Midbrain (tissue), 1 donor: Measurements from ENCODE around the gene LENG8.
"Not testable (repeated sequence)": the region's sequence is repeated elsewhere in the genome, so short reads cannot be mapped to it uniquely, and the experiment has no call there.

Experiments
- DNase-seq: peaks from one replicate; lab custom pipeline; 2025; lab: John Stamatoyannopoulos, UW

The LENG8 gene

GRCh38 chr19:54461613-54462012 is 12.6 kb downstream of the LENG8 start:
- no peak for DNase-seq

GRCh38 chr19:54462047-54462654 is 13.2 kb downstream of the LENG8 start:
- no peak for DNase-seq

DNA sequence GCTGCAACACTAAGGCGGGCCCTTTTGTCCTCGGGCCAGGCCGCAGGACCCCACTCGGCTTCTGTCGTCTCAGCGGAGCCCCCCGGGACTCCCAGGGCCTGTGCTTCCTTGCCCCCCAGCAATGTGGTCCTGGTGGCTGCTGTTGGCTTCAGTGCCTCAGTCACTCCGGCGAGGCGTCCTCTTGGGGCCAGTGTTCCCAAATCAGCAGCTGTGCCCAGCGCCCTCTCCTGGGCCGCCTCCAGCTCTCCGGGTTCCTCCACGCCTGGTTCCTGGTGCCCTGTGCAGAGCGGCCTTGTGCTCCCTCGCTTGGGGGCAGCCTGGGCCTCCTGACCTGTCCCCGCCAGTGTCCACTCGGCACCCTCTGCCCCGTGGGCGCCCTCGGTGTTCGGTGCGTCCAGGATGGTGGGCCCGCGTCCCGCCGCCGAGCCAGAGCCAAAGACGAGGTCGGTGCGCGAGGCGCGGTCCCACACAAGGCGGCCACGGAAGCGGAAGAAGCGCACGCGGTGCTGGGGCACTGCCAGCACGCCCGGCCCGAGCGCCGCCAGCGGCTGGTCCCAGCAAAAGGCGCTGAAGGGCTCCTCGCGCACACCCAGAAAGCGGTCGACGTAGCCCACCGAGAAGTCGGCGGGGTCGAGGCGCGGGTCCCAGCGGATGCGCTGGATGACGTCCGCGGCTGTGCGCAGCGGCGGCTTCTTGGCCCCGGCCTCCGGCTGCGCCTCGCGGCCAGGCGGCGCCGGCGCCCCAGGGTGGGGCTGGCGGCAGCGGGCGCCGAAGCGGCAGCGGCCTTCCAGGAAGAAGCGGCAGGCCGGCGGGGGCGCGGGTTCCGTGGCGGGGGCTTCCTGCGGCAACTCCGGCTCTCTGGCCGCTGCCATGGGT is 13.9 kb downstream of the LENG8 start:
- peak; percentile 65 for DNase-seq

- peak; percentile 87 for DNase-seq
These were observed 14.6 kb downstream of the LENG8 start, which contains the start of gene LENG9 for GRCh38 chr19:54463531-54464043. TSS of gene LENG9 (minus strand) at chr19:54463778. CDS start at chr19:54463526, 252 bp downstream.

DNA sequence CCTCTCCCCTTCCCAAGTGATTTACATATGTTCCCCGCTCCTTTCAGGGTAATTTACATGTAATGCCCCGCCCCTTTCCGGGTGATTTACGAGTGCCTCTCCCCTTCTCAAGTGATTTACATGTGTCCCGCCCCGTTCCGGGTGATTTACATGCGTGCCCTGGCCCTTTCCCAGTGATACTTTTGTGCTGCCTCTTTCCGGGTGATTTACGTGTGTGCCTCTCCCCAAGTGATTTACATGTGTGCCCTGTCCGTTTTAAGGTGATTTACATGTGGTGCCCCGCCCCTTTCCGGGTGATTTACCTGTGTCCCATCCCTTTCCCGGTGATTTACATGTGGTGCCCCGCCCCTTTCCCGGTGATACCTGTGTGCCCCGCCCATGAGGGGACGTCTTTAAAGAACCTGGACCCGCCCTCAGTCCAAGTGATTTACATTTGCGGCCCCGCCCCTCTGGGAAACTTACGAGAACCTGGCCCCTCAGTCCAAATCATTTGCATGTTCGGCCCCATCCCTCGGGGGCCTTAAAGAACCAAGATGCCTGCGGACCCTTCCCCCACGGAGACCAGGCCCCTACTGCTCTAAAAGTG is 15.1 kb downstream of the LENG8 start:
- peak; percentile 74 for DNase-seq

DNA sequence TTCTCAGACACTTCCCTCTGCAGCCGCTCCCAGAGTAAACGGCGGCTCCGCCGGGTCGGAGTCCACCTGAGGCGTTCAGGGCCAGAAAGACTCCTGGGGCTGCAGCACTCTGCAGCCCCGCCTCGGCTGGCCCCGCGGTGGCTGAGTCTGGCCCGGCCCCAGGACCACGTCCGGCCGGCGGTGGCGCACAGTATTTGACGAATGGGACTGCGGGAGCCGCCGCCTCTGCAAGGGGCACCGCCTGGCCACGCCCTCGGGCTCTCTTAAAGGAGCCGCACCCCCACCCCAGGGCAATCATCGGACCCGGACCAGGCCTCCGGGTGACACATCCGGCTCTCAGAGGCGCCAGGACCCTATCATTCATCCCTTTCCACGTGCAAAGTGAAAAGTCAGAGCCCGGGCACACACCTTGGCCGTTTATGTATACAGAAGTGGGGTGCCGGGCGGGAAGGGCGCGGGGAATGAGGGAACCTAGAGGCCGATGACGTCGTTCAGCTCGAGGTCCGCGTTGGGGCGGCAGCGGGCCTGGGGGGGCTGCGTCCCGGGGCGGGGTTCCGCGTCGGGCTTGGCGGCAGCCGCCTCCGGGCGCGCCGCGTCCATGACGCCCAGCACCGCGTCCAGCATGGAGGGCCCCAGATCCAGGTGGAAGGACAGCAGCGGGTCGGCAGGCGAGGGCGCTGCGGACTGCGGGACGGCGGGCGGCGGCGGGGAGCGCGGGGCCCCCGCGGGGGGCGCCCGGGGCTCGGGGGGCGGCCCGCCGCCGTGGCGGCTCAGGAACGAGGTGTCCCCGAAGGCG is 15.8 kb downstream of the LENG8 start:
- peak; percentile 76 for DNase-seq

DNA sequence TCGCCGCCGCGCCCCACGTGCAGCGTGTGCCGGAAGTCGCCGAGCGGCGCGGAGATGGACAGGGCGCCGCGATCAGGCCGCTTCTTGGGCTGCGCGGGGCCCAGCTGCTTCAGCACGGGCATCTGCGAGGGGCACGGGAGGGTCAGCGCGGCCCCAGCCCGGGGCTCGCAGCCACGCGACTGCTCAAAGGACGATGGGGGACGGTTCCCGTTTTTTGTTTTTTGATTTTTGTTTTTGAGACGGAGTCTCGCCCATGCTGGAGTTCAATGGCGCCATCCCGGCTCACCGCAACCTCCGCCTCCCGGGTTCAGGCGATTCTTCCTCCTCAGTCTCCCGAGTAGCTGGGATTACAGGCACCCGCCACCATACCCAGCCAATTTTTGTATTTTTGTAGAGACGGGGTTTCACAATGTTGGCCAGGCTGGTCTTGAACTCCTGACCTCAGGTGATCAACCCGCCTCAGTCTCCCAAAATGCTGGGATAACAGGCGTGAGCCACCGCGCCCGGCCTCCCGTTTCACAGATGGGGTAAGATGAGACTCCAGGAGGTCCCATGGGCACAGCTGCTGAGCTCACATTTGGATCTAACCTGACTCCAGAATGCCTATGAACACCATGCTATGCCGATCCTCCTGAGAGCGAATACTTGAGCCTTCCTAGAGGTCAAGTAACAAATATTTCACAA is 16.6 kb downstream of the LENG8 start:
- no peak for DNase-seq

DNA sequence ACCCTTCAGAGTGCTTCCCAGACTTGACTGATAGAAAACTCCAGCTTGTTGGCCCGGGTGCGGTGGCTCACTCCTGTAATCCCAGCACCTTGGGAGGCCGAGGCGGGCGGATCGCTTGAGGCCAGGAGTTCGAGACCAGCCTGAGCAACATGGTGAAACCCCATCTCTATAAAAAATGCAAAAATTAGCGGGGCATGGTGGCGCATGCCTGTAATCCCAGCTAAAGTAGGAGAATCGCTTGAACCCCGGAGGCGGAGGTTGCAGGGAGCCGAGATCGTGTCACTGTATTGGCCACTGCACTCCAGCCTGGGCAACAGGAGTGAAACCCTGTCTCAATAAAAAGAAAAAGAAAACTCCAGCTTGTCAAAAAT is 17.1 kb downstream of the LENG8 start:
- DNase-seq = not testable (repeated sequence)

- no peak for DNase-seq
These were observed 20.5 kb downstream of the LENG8 start for GRCh38 chr19:54469496-54469934.

GRCh38 chr19:54470276-54470887 is 21.4 kb downstream of the LENG8 start:
- no peak for DNase-seq

GRCh38 chr19:54470991-54471782 is 22.2 kb downstream of the LENG8 start:
- peak; percentile 20 for DNase-seq

GRCh38 chr19:54473071-54473891 is 24.3 kb downstream of the LENG8 start, which contains the start of gene CDC42EP5:
TSS of gene CDC42EP5 (minus strand) at chr19:54473296. CDS start at chr19:54465547, 7,749 bp downstream.
- DNase-seq = no peak

DNA sequence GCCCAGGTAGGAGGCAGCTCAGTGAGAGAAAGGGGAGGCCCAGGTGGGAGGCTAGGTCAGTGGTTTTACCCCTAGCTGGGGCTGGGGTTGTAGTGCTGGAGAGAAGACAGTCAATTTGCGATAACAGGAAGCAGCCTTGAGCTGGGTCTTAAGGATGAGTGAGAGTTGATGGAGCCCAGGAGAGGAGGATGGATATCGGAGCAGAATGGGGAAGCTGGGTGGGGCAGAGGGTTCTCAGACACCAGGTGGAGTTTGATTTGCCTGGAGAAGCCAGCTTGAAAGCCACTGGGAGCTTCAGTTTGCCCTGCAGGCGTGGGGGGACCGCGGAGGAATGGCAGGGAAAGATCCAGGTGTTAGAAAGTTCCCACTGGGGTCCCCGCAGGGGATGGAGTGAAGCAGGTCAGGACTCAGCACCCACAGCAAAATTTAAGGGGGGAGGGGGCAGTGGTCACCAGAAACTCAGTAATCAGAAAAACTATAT is 24.9 kb downstream of the LENG8 start:
- no peak for DNase-seq

DNA sequence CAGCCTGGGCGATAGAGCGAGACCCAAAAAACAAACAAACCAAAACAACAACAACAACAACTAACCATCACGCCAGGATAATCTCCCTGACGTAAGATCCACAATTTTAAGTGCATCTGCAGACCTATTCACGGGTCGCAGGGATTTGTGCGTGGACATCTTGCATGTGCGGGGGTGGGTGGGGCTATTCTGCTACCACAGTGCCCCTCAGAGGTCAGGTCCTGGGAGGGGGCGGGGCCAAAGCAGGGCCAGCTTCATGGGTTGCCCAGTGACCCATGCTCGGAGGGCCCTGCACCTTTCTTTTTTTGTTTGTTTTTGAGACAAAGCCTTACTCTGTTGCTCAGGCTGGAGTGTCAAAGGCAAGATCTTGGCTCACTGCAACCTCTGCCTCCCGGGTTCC is 26.7 kb downstream of the LENG8 start:
- DNase-seq = no peak

DNA sequence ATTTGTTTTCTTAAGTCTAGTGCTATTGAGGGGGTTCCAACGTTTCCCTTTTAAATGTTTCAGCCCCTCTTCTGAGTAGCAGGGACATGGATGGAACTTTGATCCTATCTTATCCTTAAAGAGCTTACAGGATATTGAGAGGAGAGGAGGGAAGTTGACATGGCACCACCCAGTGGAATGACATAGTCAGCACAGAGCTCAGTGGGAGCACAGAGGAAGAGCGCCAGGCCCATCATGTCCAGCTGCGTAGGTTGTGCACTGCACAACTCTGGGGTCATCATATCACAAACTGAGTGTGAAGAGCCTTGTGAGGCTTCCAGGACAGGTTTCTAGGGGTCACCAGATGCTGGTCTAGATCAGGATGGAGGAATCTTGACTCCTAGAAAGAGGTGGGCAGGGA is 28.7 kb downstream of the LENG8 start:
- no peak for DNase-seq

GRCh38 chr19:54478677-54479266 is 29.8 kb downstream of the LENG8 start:
- DNase-seq = no peak

DNA sequence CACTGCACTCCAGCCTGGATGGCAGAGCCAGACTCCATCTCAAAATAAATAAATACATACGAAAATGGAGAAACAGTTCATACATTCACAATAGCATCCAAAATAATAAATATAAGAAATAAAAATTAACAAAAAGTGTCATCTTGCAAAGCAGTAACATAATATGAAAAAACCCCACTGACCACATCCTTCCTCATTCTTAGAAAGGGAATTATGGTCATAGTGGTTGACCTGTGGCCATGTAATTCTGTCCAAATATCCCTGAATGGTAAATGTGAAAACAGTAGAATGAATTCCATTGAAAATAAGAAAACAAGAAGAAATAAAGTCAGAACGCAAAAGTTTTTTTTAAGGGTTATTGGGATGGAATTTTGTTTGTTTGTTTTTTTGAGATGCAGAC is 31.1 kb downstream of the LENG8 start:
- no peak for DNase-seq

- peak; percentile 39 for DNase-seq
These were observed 32.4 kb downstream of the LENG8 start for GRCh38 chr19:54481326-54481930.
